ENCODE data around the gene FAM217A. TPM values are rescaled to one million over a fixed set of nuclear protein-coding genes. Genes with fewer than 3 reads are reported as not detected.

The FAM217A gene
- total and polyA plus RNA-seq, 2 of the 8 experiments (the other 6 are each of a cell fraction or from before 2014, with no cell fraction given): 0.03 TPM; not detected in 1

GRCh38 chr6:4021133-4021853, 57.6 kb downstream of the FAM217A start:
- WGBS, 2 experiments (ENCODE audit: extremely low coverage in 1 of 2, insufficient coverage in 1 of 2, insufficient read length in 1 of 2, insufficient replicate concordance in 2 of 2, low coverage in 1 of 2, low lambda C conversion rate in 2 of 2, missing lambda C conversion rate in 1 of 2): 1% methylated on average over 51 of the region's 65 CpGs; no CpG with 5 or more reads in 1 of the 2 experiments
- H3K14ac ChIP-seq (ENCODE audit: insufficient read length): no peak overlapping the region
- H3K9me3 ChIP-seq (ENCODE audit: insufficient read depth in 2 of 2, low read depth in 1 of 2, low read length in 1 of 2): no peaks in the 10 kb centered on the region
- FAIRE-seq (peak; percentile 42), DNase-seq (ENCODE audit: low read depth in 1 of 2, low spot score in 2 of 2) (peak; percentile 78 to 91)
- peak overlapping the region; percentile 98 for H3K27ac ChIP-seq (ENCODE audit: low read depth, low read length)
- peaks cover 43 to 64% of the 10 kb centered on the region in 2 experiments for H3K79me2 ChIP-seq (ENCODE audit: control insufficient read depth in 1 of 2, insufficient read depth in 2 of 2, low read length in 2 of 2)
- H3K36me3 ChIP-seq (ENCODE audit: control insufficient read depth in 2 of 4, insufficient read depth in 4 of 4, low read length in 3 of 4): 0 out of 8 replicates have a peak, but pooled peaks cover 0 to 3% (median 0%) of the 10 kb centered on the region in 4 experiments
- peaks cover 2 to 4% of the 10 kb centered on the region in 2 experiments for H4K20me1 ChIP-seq (replicated peaks in 1 of 2; ENCODE audit: control insufficient read depth in 1 of 2, insufficient read depth in 2 of 2, low read length in 2 of 2)
- peak overlapping the region; percentile 55; the same call in 1 of the 2 replicates for H2BK5ac ChIP-seq (ENCODE audit: low read depth, low read length)
- no peak overlapping the region for H2BK20ac ChIP-seq (ENCODE audit: low read length)
- ChIA-PET POLR2A (ENCODE audit: partially characterized antibody) (interaction anchor here (0.6 to 3.8 kb wide), 23 partner anchors 8 to 280 kb away, joined by 3 to 17 read pairs (median 4); partner anchors contain the start of genes ECI2, FAM217A and FAM50B), CTCF (ENCODE audit: partially characterized antibody) (interaction anchor here (0.6 to 2.2 kb wide), 11 partner anchors 11 to 278 kb away, joined by 3 to 7 read pairs (median 3); partner anchors contain the start of gene FAM50B)
- H2BK120ac ChIP-seq (replicated peaks; ENCODE audit: low read depth, low read length): no peak overlapping the region
- peak overlapping the region; percentile 75 for H3K18ac ChIP-seq (ENCODE audit: extremely low read depth, low read length)
- H3K79me1 ChIP-seq (ENCODE audit: low read depth, low read length): no peaks in the 10 kb centered on the region; the same call in 1 of the 2 replicates
- H3K56ac ChIP-seq (replicated peaks; ENCODE audit: insufficient read length, low read depth, low read length): peak overlapping the region; percentile 83
- no peak overlapping the region; the same call in 1 of the 2 replicates for H2AFZ ChIP-seq (ENCODE audit: low read length)
- H4K91ac ChIP-seq (replicated peaks; ENCODE audit: insufficient read length, low read length): peak overlapping the region; percentile 48
- H3K4ac ChIP-seq (replicated peaks; ENCODE audit: insufficient read length, low read depth, low read length): peak overlapping the region; percentile 70
- H2BK15ac ChIP-seq (ENCODE audit: low read length): no peak overlapping the region
- H3K4me2 ChIP-seq (ENCODE audit: insufficient read depth in 1 of 2, low read depth in 2 of 2, low read length in 2 of 2): peak overlapping the region; percentile 89 to 93
- no peak overlapping the region for H2AK5ac ChIP-seq (ENCODE audit: low read depth, low read length)
- H3K4me1 ChIP-seq (replicated peaks in 1 of 4; ENCODE audit: control insufficient read depth in 3 of 4, insufficient read depth in 4 of 4, low read length in 3 of 4): peaks cover 4 to 14% (median 6%) of the 10 kb centered on the region in 4 experiments; a peak in 6 of 7 replicates
- peak overlapping the region; percentile 60 for H4K5ac ChIP-seq (ENCODE audit: insufficient read length, low read depth, low read length)
- peak overlapping the region; percentile 42; the same call in 1 of the 2 replicates for H2BK12ac ChIP-seq (ENCODE audit: low read depth, low read length)
- peaks cover 2% of the 10 kb centered on the region for H3K23me2 ChIP-seq (ENCODE audit: low read depth, low read length)
- peak overlapping the region; percentile 95 for H4K8ac ChIP-seq (ENCODE audit: extremely low read depth, insufficient read depth, low read length)
- peak overlapping the region; percentile 86 to 94 (median 93) for H3K4me3 ChIP-seq (ENCODE audit: extremely low read depth in 1 of 4, insufficient read depth in 2 of 4, low read depth in 3 of 4, low read length in 4 of 4)
- H3K9ac ChIP-seq (replicated peaks in 1 of 4; ENCODE audit: extremely low read depth in 1 of 4, low read depth in 3 of 4, low read length in 3 of 4): peak overlapping the region; percentile 92 to 98 (median 95)
- no peak overlapping the region for H3K23ac ChIP-seq (ENCODE audit: insufficient read length)
- H3K27me3 ChIP-seq (replicated peaks in 1 of 4; ENCODE audit: control insufficient read depth in 3 of 4, extremely low read depth in 1 of 4, insufficient read depth in 3 of 4, low read length in 3 of 4): no peaks in the 10 kb centered on the region
- TF ChIP-seq RBBP5 (IDR thresholded peaks at IDR 0.05; ENCODE audit: borderline replicate concordance, low read depth, low read length) (peak; percentile 83; the same call in 1 of the 2 replicates), SP4 (IDR thresholded peaks at IDR 0.05; ENCODE audit: low read length) (peak; percentile 64; the same call in 1 of the 2 replicates), BRCA1 (IDR thresholded peaks at IDR 0.05; ENCODE audit: low read depth, low read length) (no peak), TAF7 (optimal IDR thresholded peaks at IDR 0.05; ENCODE audit: borderline replicate concordance, low read depth, low read length) (peak; percentile 82), CTBP2 (IDR thresholded peaks at IDR 0.05; ENCODE audit: borderline replicate concordance, insufficient read depth, insufficient read length, low read length) (no peak), CHD2 (IDR thresholded peaks at IDR 0.05; ENCODE audit: low read length) (0 out of 2 replicates have a peak, but pooled peaks have one; percentile 33), NRF1 (IDR thresholded peaks at IDR 0.05; ENCODE audit: low read depth, low read length) (peak; percentile 45), ZNF274 (IDR thresholded peaks at IDR 0.05; ENCODE audit: borderline replicate concordance, extremely low read depth, low read length) (no peak), POLR2AphosphoS5 (IDR thresholded peaks at IDR 0.05; ENCODE audit: low read depth, low read length) (peak; percentile 47; the same call in 1 of the 2 replicates), POLR2A (IDR thresholded peaks at IDR 0.05; ENCODE audit: control extremely low read depth in 1 of 2, low read depth in 2 of 2, low read length in 2 of 2) (peak; percentile 13 to 87; a peak in 2 of 3 replicates)
- TF ChIP-seq, protein P1, sequence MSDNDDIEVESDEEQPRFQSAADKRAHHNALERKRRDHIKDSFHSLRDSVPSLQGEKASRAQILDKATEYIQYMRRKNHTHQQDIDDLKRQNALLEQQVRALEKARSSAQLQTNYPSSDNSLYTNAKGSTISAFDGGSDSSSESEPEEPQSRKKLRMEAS (IDR thresholded peaks at IDR 0.05): peak; percentile 84

All from H1 (cell line).